Caco-2 (cell line): ENCODE data around the gene GSTA2. TPM values are rescaled to one million over a fixed set of nuclear protein-coding genes. Genes with fewer than 3 reads are reported as not detected.

ENCODE experiments used
- BruUV-seq: library from RNA; stranded (reverse); fragments of 400-500 nt; replicated peaks from 2 replicates; lab custom pipeline; 2021; lab: Mats Ljungman, UMichigan
- CTCF ChIA-PET: fragments of 300-600 bp; sonication (Branson Sonifier 250); formaldehyde crosslinking; loops from one replicate; lab custom pipeline; 2022; ENCODE audit warnings: antibody characterized with exemption; lab: Charles Lee
- POLR2A ChIA-PET: fragments of 300-600 bp; sonication (Branson Sonifier 250); formaldehyde crosslinking; loops from one replicate; lab custom pipeline; 2022; ENCODE audit warnings: antibody characterized with exemption; lab: Charles Lee
- DNase-seq, 2 experiments: peaks; one replicate each; pipeline versions ENCODE4 v3.0.0 to v3.0.0-alpha.2; 2020 to 2022
- H3K27me3 ChIP-seq: replicated peaks from 2 replicates; pipeline ENCODE4 v1.6.0; 2011; ENCODE audit warnings: low read length; ENCODE audit not compliant: control insufficient read depth, insufficient read depth
- H3K36me3 ChIP-seq: 2 replicates; pipeline ENCODE4 v1.5.1; 2011; ENCODE audit warnings: low read length; ENCODE audit not compliant: control insufficient read depth, insufficient read depth
- H3K4me1 ChIP-seq: fragments of 250-450 bp; sonication (Bioruptor Pico); 2 replicates; pipeline ENCODE4 v1.5.1; 2020; ENCODE audit warnings: mild to moderate bottlenecking
- H3K4me3 ChIP-seq: 2 replicates; pipeline ENCODE4 v1.5.1; 2011; ENCODE audit warnings: low read depth, mild to moderate bottlenecking, control low read depth, low read length
- H3K9me3 ChIP-seq: fragments of 250-450 bp; sonication (Bioruptor Pico); 2 replicates; pipeline ENCODE4 v1.5.1; 2020; ENCODE audit warnings: mild to moderate bottlenecking, moderate library complexity
- H3K27ac Mint-ChIP-seq: one replicate; pipeline ENCODE4 v1.8.0; 2022; ENCODE audit warnings: mixed read lengths; ENCODE audit not compliant: unreplicated experiment
- H3K27me3 Mint-ChIP-seq: one replicate; pipeline ENCODE4 v1.8.0; 2022; ENCODE audit warnings: mixed read lengths; ENCODE audit not compliant: insufficient read depth, unreplicated experiment
- H3K36me3 Mint-ChIP-seq: one replicate; pipeline ENCODE4 v1.8.0; 2022; ENCODE audit warnings: mild to moderate bottlenecking, mixed read lengths; ENCODE audit not compliant: insufficient read depth, unreplicated experiment
- H3K4me1 Mint-ChIP-seq: one replicate; pipeline ENCODE4 v1.8.0; 2022; ENCODE audit warnings: low read depth, mixed read lengths; ENCODE audit not compliant: unreplicated experiment
- H3K4me3 Mint-ChIP-seq: one replicate; pipeline ENCODE4 v1.8.0; 2022; ENCODE audit warnings: mild to moderate bottlenecking, moderate library complexity, mixed read lengths; ENCODE audit not compliant: unreplicated experiment
- H3K9me3 Mint-ChIP-seq: one replicate; pipeline ENCODE4 v1.8.0; 2022; ENCODE audit warnings: mixed read lengths; ENCODE audit not compliant: unreplicated experiment
- CTCF ChIP-seq, 2 experiments: fragments of 200-600 bp in 1 of 2; IDR thresholded peaks; 1 replicate in 1 of 2; 2 replicates in 1 of 2; pipeline versions ENCODE4 v1.5.1 to v1.8.0; 2011 to 2022; ENCODE audit warnings: antibody characterized with exemption in 1 of 2, control low read depth in 1 of 2, inconsistent platforms in 1 of 2, low read depth in 1 of 2, low read length in 1 of 2, mild to moderate bottlenecking in 1 of 2, moderate library complexity in 1 of 2; ENCODE audit not compliant: insufficient read depth in 1 of 2, severe bottlenecking in 1 of 2, unreplicated experiment in 1 of 2
- intact Hi-C: fragments of 100-400 bp; cut with micrococcal nuclease; formaldehyde crosslinking; loops from one replicate; pipeline ENCODE4 v1.10.0; 2022; ENCODE audit not compliant: unreplicated experiment
- total RNA-seq: library from RNA; stranded (reverse); gene quantifications from 2 replicates; pipeline ENCODE4 v1.2.3, GENCODE V29; 2022

The GSTA2 gene
- total RNA-seq, 1 experiment from 2014 or later = 65.4 TPM

GRCh38 chr6:52727908-52728307 is 35.4 kb downstream of the GSTA2 start:
- Mint-ChIP-seq H3K36me3 (peaks cover 18% of the 10 kb centered on the region), H3K27ac (peak overlapping the region; percentile 44), H3K9me3 (no peaks in the 10 kb centered on the region), H3K27me3 (no peaks in the 10 kb centered on the region), H3K4me3 (no peak overlapping the region), H3K4me1 (peaks cover 37% of the 10 kb centered on the region)
- H3K4me1 ChIP-seq = peaks cover 53% of the 10 kb centered on the region
- no peaks in the 10 kb centered on the region for H3K27me3 ChIP-seq
- no peaks in the 10 kb centered on the region for H3K9me3 ChIP-seq
- no peak overlapping the region for H3K4me3 ChIP-seq
- intact Hi-C loops = no loop called here
- no peak for TF ChIP-seq CTCF (IDR thresholded peaks at IDR 0.05; ENCODE audit: insufficient read depth in 1 of 2, low read depth in 1 of 2, low read length in 1 of 2, severe bottlenecking in 1 of 2, unreplicated experiment in 1 of 2)
- no peaks in the 10 kb centered on the region for H3K36me3 ChIP-seq
- no TSS peak for BruUV-seq
- ChIA-PET CTCF (no interaction called here), POLR2A (no interaction called here)
- DNase-seq = no peak

- ChIA-PET POLR2A (interaction anchor here (0.5 kb wide), 1 partner anchor 308 kb away, joined by 3 read pairs; no protein-coding TSS in a partner anchor), CTCF (no interaction called here)
- Mint-ChIP-seq H3K4me3 (peak overlapping the region; percentile 50), H3K27ac (peak overlapping the region; percentile 97), H3K9me3 (peaks cover 8% of the 10 kb centered on the region), H3K36me3 (peaks cover 18% of the 10 kb centered on the region), H3K4me1 (peaks cover 40% of the 10 kb centered on the region), H3K27me3 (no peaks in the 10 kb centered on the region)
- no peak overlapping the region for H3K4me3 ChIP-seq
- H3K9me3 ChIP-seq = no peaks in the 10 kb centered on the region
- intact Hi-C loops = no loop called here
- H3K4me1 ChIP-seq = peaks cover 53% of the 10 kb centered on the region
- BruUV-seq = no TSS peak
- TF ChIP-seq CTCF (IDR thresholded peaks at IDR 0.05; ENCODE audit: insufficient read depth in 1 of 2, low read depth in 1 of 2, low read length in 1 of 2, severe bottlenecking in 1 of 2, unreplicated experiment in 1 of 2) = no peak
- H3K27me3 ChIP-seq = no peaks in the 10 kb centered on the region
- H3K36me3 ChIP-seq = no peaks in the 10 kb centered on the region
- DNase-seq = no peak
These were observed 36.3 kb downstream of the GSTA2 start for GRCh38 chr6:52726741-52727535.

GRCh38 chr6:52726193-52726542 is 37.1 kb downstream of the GSTA2 start:
- intact Hi-C loops = no loop called here
- H3K36me3 Mint-ChIP-seq = peaks cover 18% of the 10 kb centered on the region
- peaks cover 59% of the 10 kb centered on the region for H3K4me1 ChIP-seq

More at GRCh38 chr6:52726193-52726542, 37.1 kb downstream of the GSTA2 start:
- ChIA-PET CTCF (interaction anchor here (2.8 kb wide), 1 partner anchor 37 kb away, joined by 23 read pairs; the partner anchor contains the start of gene GSTA2), POLR2A (interaction anchor here (0.5 to 1.7 kb wide), 4 partner anchors 19 to 307 kb away, joined by 3 to 10 read pairs (median 4); partner anchors contain the start of gene GSTA2)
- peaks cover 43% of the 10 kb centered on the region for H3K4me1 Mint-ChIP-seq
- peaks cover 15% of the 10 kb centered on the region for H3K9me3 Mint-ChIP-seq
- BruUV-seq = no TSS peak
- peak overlapping the region; percentile 76 for H3K4me3 Mint-ChIP-seq
- no peak overlapping the region for H3K4me3 ChIP-seq
- H3K9me3 ChIP-seq = no peaks in the 10 kb centered on the region
- TF ChIP-seq CTCF (IDR thresholded peaks at IDR 0.05; ENCODE audit: insufficient read depth in 1 of 2, low read depth in 1 of 2, low read length in 1 of 2, severe bottlenecking in 1 of 2, unreplicated experiment in 1 of 2) = no peak
- no peaks in the 10 kb centered on the region for H3K27me3 ChIP-seq
- peak overlapping the region; percentile 97 for H3K27ac Mint-ChIP-seq
- DNase-seq = no peak
- no peaks in the 10 kb centered on the region for H3K36me3 ChIP-seq
- H3K27me3 Mint-ChIP-seq = no peaks in the 10 kb centered on the region
